Astrocyte (in vitro differentiated cells and primary cell): ENCODE data around the gene CANX. TPM values are rescaled to one million over a fixed set of nuclear protein-coding genes. Genes with fewer than 3 reads are reported as not detected.

ENCODE experiments used
- DNase-seq: peaks from one replicate; pipeline ENCODE4 v3.0.0-alpha.2; 2010; ENCODE audit warnings: low read depth
- FAIRE-seq: peaks from 2 replicates; lab custom pipeline; 2011; peaks lifted over from hg19 to GRCh38; lab: Jason Lieb, UNC
- H2AFZ ChIP-seq: 2 replicates; pipeline ENCODE4 v1.6.0; 2012; ENCODE audit warnings: low read depth, low read length, inconsistent platforms
- H3K27ac ChIP-seq: 2 replicates; pipeline ENCODE4 v1.5.1; 2011; ENCODE audit warnings: low read depth, low read length, inconsistent platforms
- H3K27me3 ChIP-seq: 2 replicates; pipeline ENCODE4 v1.6.0; 2011; ENCODE audit warnings: low read length, inconsistent platforms; ENCODE audit not compliant: insufficient read depth
- H3K36me3 ChIP-seq: 2 replicates; pipeline ENCODE4 v1.5.1; 2011; ENCODE audit warnings: low read length, inconsistent platforms; ENCODE audit not compliant: insufficient read depth
- H3K4me1 ChIP-seq: 2 replicates; pipeline ENCODE4 v1.5.1; 2011; ENCODE audit warnings: low read length, inconsistent platforms; ENCODE audit not compliant: insufficient read depth
- H3K4me2 ChIP-seq: 2 replicates; pipeline ENCODE4 v1.6.0; 2012; ENCODE audit warnings: low read length, inconsistent platforms
- H3K4me3 ChIP-seq: 2 replicates; pipeline ENCODE4 v1.5.1; 2011; ENCODE audit warnings: low read depth, mild to moderate bottlenecking, low read length, inconsistent platforms; ENCODE audit not compliant: insufficient read depth
- H3K79me2 ChIP-seq: 2 replicates; pipeline ENCODE4 v1.6.0; 2012; ENCODE audit warnings: mild to moderate bottlenecking, low read length, inconsistent platforms; ENCODE audit not compliant: insufficient read depth
- H3K9ac ChIP-seq: 2 replicates; pipeline ENCODE4 v1.6.0; 2012; ENCODE audit warnings: mild to moderate bottlenecking, low read length, inconsistent platforms
- H3K9me3 ChIP-seq: 2 replicates; pipeline ENCODE4 v1.5.1; 2012; ENCODE audit warnings: low read depth, mild to moderate bottlenecking, low read length, inconsistent platforms; ENCODE audit not compliant: insufficient read depth
- H4K20me1 ChIP-seq: 2 replicates; pipeline ENCODE4 v1.6.0; 2012; ENCODE audit warnings: low read length, inconsistent platforms; ENCODE audit not compliant: insufficient read depth
- H3K27ac Mint-ChIP-seq: one replicate; pipeline ENCODE4 v1.8.0; 2021; ENCODE audit warnings: mild to moderate bottlenecking, mixed read lengths; ENCODE audit not compliant: unreplicated experiment
- H3K27me3 Mint-ChIP-seq: one replicate; pipeline ENCODE4 v1.8.0; 2021; ENCODE audit warnings: low read depth, mixed read lengths; ENCODE audit not compliant: unreplicated experiment
- H3K36me3 Mint-ChIP-seq: one replicate; pipeline ENCODE4 v1.8.0; 2021; ENCODE audit warnings: low read depth, mixed read lengths; ENCODE audit not compliant: unreplicated experiment
- H3K4me1 Mint-ChIP-seq: one replicate; pipeline ENCODE4 v1.8.0; 2021; ENCODE audit warnings: low read depth, mixed read lengths; ENCODE audit not compliant: unreplicated experiment
- H3K4me3 Mint-ChIP-seq: one replicate; pipeline ENCODE4 v1.8.0; 2021; ENCODE audit warnings: mild to moderate bottlenecking, moderate library complexity, mixed read lengths; ENCODE audit not compliant: unreplicated experiment
- H3K9me3 Mint-ChIP-seq: one replicate; pipeline ENCODE4 v1.8.0; 2021; ENCODE audit warnings: mild to moderate bottlenecking, mixed read lengths; ENCODE audit not compliant: unreplicated experiment
- CTCF ChIP-seq: IDR thresholded peaks from 2 replicates; pipeline ENCODE4 v1.5.1; 2011; ENCODE audit warnings: low read depth, mild to moderate bottlenecking, inconsistent platforms, low read length, moderate library complexity; ENCODE audit not compliant: insufficient read depth
- EZH2 ChIP-seq: IDR thresholded peaks from 2 replicates; pipeline ENCODE4 v1.6.1; 2012; ENCODE audit warnings: mild to moderate bottlenecking, low read length, inconsistent platforms; ENCODE audit not compliant: insufficient read depth
- total RNA-seq: library from RNA; stranded (reverse); gene quantifications from 2 replicates; pipeline ENCODE4 v1.2.1, GENCODE V29; 2021

The CANX gene
- total RNA-seq, 1 donor from 2014 or later, result 792 TPM

GRCh38 chr5:179678223-179679013, 20.3 kb upstream of the CANX start:
- H3K27ac ChIP-seq, result peak overlapping the region; percentile 83
- peak overlapping the region; percentile 98 for H3K4me2 ChIP-seq
- H3K4me1 Mint-ChIP-seq, result no peaks in the 10 kb centered on the region
- peak overlapping the region; percentile 95 for H3K9ac ChIP-seq
- H3K79me2 ChIP-seq, result peaks cover 16% of the 10 kb centered on the region
- peak overlapping the region; percentile 95 for H3K4me3 Mint-ChIP-seq
- H3K27ac Mint-ChIP-seq, result peak overlapping the region; percentile 93
- no peaks in the 10 kb centered on the region for H3K9me3 Mint-ChIP-seq
- peaks cover 3% of the 10 kb centered on the region for H3K36me3 Mint-ChIP-seq
- FAIRE-seq (no peak), DNase-seq (peak; percentile 84)
- H3K27me3 ChIP-seq, result no peaks in the 10 kb centered on the region
- H3K27me3 Mint-ChIP-seq, result no peaks in the 10 kb centered on the region
- H3K4me1 ChIP-seq, result peaks cover 5% of the 10 kb centered on the region
- H3K4me3 ChIP-seq, result peak overlapping the region; percentile 91
- H2AFZ ChIP-seq, result peak overlapping the region; percentile 99
- no peaks in the 10 kb centered on the region for H3K9me3 ChIP-seq
- H4K20me1 ChIP-seq, result no peaks in the 10 kb centered on the region
- TF ChIP-seq EZH2 (no peak), CTCF (no peak)
- H3K36me3 ChIP-seq, result no peaks in the 10 kb centered on the region

DNA sequence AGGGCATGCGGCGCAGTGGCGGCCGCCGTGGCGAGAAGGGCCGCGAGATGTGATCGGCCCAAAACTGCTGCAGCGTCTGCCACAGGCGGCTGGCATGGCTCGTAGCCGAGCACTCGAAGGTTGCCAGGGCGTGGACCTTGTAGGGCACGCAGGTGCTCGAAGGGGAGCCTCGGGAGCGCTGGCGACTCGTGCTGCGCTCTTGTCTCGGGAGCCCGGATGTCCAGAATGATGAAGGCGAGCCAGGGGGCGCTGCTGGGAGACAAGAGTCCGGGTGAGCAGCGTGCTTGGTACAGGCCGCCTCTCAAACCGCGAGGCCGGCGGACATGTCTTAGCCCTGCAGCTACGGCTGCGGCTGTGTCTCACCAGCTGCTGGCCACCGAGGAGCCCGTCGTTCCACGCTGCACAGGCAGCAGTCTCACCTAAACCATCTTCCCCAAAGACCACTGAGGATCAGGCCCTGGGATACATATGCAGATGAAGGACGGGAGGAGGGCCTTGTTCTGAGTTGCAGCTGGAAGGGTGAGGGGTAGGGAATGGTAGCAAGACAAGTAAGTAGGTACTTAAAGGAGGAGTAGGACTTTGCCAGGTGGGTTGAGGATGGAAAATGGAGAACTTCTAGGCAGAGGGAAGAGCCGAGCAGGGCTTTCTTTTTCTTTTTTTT, 19.6 kb upstream of the CANX start:
- Histone ChIP-seq H3K27me3 (no peaks in the 10 kb centered on the region), H3K27ac (no peak overlapping the region), H3K4me3 (peak overlapping the region; percentile 91), H3K9ac (peak overlapping the region; percentile 95), H3K36me3 (no peaks in the 10 kb centered on the region), H2AFZ (peak overlapping the region; percentile 99), H3K79me2 (peaks cover 16% of the 10 kb centered on the region), H4K20me1 (no peaks in the 10 kb centered on the region), H3K9me3 (no peaks in the 10 kb centered on the region), H3K4me1 (peaks cover 5% of the 10 kb centered on the region), H3K4me2 (peak overlapping the region; percentile 98)
- Mint-ChIP-seq H3K27ac (peak overlapping the region; percentile 80), H3K4me1 (no peaks in the 10 kb centered on the region), H3K4me3 (peak overlapping the region; percentile 95), H3K9me3 (no peaks in the 10 kb centered on the region), H3K27me3 (no peaks in the 10 kb centered on the region), H3K36me3 (peaks cover 3% of the 10 kb centered on the region)
- no peak for TF ChIP-seq EZH2
- TF ChIP-seq CTCF, result no peak
- no peak for FAIRE-seq
- DNase-seq, result peak; percentile 48
